ENCODE measurements around the gene THBS3.
A peak's percentile ranks its signal among the peaks of the same experiment; 100 is the strongest.
"Not testable (repeated sequence)": the region's sequence is repeated elsewhere in the genome, so short reads cannot be mapped to it uniquely, and the experiment has no call there.

The THBS3 gene

DNA sequence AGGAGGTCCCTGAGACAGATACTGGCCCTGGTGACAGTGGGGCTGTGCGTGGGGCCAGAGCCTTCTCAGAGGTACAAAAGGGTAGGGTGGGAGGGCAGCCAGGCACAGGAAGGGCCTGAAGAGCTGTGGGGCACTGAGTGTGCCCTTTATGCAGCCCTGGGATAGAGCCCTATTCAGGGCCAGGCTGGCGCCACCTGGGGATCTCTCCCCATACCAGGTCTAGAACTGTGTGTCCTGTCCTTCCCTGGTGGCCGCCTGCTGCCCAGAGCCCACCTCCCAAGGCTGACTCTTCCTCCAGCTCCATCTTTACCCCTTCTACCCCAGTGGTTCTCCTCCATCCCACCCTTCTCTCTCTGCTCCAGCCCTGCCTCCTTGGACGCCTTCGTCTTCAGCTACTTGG lies 25.8 kb upstream of the THBS3 start:
- not testable (repeated sequence) for DNase-seq

DNA sequence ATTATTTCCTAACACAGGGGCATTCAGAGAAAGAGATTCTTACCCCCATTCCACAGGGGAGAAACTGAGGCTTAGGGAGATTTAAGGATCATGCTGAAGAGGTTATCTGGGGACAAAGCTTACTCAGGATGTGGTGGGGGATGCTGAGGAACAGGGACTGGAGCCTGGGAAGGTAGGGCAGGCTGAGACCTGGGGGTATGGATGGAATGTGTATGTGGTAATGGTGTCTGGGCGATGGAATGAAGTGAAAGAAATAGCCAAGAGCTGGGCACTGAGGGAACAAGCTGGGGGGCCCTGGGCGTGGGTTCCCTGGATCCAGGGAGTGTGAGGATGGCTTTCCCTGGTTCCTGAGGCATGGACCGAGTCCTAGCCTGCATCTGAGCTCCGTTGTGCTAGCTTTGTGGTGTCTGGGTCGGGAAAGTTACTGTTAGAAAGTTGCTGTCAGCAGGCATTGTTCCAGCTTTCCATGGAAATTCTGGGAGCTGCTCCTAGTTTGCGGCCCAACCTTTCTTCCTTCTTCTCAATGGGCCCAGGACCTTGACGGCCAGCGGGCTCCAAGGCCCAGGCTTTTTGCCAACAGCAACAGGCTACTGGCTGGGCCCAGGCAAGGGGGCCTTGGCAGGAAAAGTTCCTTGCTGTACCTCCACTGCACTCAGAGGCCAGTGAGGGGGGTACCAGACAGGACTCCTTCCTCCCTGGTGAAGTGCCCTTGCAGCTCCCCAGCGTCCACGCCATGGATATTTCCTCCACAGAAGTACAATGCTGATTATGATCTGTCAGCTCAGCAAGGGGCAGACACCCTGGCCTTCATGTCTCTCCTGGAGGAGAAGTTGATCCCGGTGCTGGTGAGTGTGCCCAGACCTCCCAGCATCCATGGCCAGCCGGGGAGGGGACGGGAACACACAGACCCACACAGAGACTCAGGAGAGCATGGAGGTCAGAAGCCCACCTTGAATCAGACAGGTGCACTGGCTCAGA lies 24.6 kb upstream of the THBS3 start:
- not testable (repeated sequence) for DNase-seq

DNA sequence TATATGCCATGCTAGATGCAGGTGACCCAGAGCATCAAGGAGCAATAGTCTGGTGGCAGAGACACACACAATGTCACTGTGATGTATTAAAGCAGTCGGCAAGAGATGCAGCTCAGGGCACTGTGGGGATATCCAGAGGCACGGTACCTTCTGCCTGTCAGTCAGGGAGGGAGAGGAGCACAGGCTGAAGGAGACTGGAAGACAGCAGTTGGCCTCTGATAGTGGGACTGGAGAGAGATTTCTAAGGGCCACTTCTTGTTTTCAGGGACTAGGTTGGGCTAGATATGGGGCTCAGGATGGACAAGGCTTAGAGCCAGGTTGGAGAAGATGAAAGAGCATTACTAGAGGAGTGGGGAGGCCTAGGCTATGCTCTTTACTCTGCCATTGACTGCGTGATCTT lies 23.6 kb upstream of the THBS3 start:
- not testable (repeated sequence) for DNase-seq

DNA sequence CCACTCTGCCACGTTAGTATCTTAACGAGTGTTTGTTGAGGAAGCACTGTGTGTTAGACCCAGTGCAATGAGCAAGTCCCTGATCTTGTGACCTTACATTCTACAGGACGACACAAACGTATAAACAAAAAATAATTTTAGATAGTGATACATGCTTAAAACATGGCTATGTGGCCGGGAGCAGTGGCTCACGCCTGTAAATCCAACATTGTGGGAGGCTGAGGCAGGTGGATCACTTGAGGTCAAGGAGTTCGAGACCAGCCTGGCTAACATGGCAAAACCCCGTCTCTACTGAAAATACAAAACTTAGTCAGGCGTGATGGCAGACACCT lies 20.4 kb upstream of the THBS3 start:
- DNase-seq = no peak

DNA sequence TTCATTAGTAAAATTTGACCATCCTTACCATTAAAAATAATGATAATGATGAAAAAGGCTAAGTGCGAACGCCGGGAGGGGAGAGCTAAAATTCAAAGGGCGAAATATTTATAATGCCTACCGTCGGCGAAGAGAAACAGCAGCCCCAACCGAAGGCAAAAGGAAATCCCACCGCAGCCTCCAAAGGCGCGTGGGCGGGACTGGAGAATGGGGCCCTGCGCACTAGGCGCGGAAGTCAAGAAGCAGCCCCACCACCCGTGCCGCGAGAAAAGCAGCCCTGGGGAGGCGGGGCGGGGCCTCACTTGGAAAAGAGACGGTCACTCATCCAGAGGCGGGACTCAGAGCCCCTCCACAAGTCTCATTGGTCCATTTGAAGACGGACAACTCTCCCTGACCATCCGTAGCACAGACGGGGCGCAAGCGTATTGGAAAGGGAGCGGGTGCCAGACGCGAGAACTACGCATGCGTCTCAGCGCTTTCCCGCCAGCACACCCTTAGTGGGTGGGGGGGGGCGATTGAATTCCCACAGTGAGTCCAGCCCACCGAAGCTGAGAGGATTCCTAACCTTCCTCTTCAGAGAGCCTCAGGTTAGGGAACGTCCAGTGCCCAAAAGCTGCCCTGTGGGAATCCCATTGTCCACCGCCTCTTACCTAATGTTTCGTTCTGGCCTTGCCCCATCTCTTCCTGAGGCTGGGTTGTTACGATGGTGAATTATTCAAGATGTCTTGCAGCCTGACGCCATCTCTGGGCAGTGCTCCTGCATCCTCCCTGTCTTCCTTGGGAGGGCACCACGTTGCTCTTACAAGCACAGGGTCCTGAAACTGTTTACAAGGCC lies 19.8 kb upstream of the THBS3 start:
- peak; percentile 98 for DNase-seq

DNA sequence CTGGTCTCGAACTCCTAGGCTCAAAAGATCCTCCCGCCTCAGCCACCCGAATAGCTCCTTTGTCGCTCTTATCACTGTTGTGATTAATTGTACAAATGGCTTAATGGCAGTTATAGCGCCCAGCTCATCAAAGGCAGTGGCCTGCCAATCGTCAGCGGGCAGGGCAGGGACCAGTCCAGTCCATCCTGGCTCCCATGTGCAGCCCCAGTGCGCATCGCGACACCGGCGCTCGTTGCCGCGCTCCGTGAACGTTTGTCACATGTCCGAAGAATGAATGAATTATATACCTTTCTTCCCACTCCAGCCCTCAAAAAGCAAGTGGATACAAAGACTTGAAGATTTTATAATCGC lies 19.2 kb upstream of the THBS3 start:
- peak; percentile 72 for DNase-seq

DNA sequence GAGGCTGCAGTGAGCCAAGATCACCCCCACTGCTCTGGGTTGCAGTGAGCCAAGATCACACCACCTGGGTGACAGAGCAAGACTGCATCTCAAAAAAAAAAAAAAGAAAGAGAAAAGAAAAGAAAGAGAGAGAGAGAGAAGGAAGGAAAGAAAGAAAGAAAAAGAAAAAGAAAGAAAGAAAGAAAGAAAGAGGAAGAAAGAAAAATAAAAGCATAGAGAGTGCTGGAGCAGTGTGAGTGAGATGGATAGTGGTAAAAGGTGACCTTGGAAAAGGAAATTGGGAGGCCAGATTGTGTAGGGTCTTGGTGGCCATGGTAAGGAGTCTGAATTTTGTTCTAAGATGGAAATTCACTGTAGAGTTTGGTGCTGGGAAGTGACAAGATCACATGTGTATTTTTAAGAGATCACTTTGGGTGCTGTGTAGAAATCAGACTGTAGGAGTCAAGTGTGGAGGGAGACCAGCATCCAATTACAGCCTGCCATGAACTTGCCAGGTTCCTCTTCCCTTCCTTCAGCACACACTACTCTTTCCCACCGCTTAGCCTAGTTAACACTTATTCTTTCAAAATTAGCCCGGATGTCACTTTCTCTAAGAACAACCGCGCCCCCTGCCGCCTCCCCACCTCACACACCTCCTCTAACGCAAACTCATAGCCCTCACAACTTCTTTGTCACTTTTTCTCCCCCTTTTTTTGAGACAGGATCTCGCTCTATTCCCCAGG lies 18.7 kb upstream of the THBS3 start:
- peak; percentile 88 for DNase-seq

DNA sequence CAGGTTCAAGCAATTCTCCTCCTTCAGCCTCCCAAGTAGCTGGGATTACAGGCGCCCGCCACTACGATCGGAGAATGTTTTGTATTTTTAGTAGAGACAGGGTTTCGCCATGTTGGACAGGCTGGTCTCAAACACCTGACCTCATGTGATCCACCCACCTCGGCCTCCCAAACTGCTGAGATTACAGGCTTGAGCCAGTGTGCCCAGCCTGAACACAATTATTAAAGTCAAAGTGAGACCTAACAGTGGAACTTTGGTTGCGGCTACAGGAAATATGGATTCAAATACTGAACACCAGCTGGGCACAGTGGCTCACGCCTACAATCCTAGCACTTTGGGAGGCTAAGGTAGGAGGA lies 17.7 kb upstream of the THBS3 start:
- DNase-seq = not testable (repeated sequence)

DNA sequence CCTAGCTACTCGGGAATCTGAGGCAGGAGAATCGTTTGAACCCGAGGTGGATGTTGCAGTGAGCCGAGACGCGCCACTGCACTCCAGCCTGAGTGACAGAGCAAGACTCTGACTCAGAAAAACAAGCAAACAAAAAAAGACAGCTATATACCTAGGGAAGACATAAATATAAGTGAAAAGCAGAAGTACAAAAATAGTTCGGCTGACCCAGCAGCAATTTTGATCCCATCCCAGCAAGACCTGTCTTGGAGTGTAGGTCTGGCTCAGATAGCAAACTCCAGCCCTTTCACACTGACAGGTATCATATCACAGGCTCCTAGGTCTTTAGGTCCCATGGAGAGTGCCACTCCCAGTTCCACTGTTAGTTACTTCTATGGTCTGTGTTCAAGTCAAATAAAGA lies 15.3 kb upstream of the THBS3 start:
- DNase-seq = no peak

DNA sequence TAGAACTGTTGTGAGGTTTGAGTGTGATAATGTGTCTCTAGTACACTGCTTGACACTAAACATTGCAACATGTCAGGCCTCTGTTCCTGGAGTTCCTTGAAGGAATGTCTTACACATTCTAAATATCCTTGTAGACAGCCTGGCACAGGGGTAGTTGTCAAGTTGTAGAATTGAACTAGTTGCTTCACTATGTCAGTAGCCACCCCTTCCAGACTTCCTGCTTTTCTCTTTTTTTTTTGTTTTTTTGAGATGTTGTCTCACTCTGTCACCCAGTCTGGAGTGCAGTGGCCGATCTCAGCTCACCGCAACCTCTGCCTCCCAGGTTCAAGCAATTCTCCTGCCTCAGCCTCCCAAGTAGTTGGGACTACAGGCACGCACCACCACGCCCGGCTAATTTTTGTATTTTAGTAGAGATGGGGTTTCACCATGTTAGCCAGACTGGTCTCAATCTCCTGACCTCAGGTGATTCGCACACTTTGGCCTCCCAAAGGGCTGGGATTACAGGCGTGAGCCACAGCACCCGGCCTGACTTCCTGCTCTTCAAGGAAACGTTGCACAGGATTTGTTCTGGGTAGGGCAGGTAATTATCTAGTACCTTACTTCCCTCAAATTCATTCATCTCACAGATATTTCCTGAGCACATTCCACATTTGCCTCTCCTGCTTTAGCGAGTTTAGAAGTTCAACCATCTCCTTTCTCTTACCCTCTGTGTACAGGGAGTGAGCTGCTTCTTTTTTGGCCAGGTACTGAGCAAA lies 12.7 kb upstream of the THBS3 start:
- DNase-seq = not testable (repeated sequence)

DNA sequence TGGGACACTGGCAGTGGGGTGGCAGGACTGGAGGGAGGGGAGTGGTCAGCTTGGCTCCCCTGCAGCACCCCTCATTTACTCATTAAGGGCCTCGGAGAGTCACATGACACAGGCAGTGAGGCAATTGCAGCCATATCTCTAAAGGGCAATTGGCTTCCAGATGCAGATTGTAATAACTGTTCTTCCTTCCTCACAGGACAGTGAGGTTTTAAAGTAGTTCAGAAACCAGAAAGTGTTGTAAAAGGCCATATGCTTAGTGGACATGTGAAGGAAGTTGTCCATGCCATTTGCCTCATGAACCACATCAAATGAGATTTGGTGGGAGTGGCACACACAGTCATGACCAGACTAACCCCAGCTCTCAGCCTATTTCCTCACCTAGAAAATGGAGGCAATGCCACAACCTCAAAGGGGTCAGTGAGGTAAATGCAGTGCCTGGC lies 11.9 kb upstream of the THBS3 start:
- peak; percentile 9 for DNase-seq

DNA sequence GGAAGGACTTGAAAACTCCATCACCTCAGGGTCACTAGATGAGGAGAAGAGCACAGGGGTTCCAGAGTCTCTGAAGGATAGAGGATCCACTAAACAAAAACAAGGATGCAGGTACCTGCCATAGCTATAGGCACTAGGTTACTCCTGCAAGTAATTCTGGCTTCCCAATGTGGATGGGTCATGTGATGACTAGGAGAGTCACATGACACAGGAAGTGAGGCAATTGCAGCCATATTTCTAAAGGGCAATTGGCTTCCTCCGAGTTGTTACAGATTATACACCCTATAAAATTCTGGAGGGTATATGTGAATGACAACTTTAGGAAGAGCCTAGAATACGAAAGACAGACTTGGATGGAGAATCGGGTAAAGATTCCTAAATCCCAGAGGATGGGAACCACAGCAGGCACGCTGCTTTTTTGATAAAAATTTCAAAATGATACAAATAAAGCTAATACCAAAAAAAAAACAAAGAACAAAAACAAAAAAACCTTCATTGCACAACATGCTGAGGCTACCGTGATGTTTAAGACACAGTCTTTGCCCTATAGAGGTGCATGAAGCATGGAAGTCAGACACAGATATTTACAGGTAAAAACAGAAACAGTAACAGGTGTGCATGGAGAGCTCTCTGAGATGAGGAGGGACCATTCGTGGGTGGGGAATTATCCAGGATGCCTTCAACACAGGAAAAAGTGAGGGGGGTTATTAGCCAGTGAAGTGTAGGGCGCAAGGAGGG lies 11.3 kb upstream of the THBS3 start:
- DNase-seq = no peak

DNA sequence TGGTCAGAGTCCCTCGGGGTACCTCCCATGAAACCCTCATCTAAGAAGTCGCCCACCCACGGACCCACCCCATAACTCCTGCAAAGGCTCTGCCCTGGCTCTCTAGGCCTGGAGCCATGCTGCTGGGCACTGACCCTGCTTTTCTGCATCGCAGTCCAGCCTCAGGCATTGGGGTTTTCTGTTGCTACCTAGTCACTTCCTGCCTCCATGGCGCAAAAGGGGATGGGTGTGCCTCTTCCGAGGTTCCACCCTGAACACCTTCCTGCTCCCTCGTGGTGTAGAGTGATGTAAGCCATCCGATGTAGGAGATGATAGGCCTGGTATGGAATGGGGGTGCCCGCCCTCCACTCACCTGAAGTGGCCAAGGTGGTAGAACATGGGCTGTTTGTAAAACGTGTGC lies 7.0 kb upstream of the THBS3 start:
- DNase-seq = not testable (repeated sequence)

DNA sequence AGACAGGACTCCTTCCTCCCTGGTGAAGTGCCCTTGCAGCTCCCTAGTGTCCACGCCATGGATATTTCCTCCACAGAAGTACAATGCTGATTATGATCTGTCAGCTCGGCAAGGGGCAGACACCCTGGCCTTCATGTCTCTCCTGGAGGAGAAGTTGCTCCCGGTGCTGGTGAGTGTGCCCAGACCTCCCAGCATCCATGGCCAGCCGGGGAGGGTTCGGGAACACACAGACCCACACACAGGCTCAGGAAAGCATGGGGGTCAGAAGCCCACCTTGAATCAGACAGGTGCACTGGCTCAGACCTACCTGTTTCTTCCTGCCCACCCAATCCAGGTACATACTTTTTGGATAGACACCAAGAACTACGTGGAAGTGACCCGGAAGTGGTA lies 4.3 kb upstream of the THBS3 start:
- DNase-seq = not testable (repeated sequence)

DNA sequence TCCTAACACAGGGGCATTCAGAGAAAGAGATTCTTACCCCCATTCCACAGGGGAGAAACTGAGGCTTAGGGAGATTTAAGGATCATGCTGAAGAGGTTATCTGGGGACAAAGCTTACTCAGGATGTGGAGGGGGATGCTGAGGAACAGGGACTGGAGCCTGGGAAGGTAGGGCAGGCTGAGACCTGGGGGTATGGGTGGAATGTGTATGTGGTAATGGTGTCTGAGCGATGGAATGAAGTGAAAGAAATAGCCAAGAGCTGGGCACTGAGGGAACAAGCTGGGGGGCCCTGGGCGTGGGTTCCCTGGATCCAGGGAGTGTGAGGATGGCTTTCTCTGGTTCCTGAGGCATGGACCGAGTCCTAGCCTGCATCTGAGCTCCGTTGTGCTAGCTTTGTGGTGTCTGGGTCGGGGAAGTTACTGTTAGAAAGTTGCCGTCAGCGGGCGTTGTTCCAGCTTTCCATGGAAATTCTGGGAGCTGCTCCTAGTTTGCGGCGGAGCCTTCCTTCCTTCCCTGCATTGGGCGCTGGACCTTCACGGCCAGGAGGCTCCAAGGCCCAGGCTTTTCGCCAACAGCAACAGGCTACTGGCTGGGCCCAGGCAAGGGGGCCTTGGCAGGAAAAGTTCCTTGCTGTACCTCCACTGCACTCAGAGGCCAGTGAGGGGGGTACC lies 3.8 kb upstream of the THBS3 start:
- not testable (repeated sequence) for DNase-seq

DNA sequence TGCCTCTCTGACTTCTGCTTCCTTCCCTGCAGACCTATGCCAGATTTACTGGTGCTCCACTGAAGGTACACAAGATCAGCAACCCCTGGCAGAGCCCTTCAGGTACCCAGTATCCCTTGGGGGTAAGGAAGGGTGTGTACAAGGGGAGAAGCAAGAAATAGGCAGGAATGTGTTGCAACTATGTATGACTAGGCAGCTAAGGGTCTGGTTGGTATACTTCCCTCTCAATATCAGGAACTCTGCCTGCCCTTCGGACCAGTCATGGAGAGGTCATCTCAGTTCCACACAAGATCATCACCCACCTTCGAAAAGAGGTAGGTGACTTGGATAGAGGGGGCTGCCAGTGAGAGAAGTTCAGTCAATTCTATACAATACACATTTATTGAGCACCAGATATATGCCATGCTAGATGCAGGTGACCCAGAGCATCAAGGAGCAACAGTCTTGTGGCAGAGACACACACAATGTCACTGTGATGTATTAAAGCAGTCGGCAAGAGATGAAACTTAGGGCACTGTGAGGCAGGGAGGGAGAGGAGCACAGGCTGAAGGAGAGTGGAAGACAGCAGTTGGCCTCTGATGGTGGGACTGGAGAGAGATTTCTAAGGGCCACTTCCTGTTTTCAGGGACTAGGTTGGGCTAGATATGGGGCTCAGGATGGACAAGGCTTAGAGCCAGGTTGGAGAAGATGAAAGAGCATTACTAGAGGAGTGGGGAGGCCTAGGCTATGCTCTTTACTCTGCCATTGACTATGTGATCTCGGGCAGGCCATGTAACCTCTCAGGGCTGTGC lies 2.8 kb upstream of the THBS3 start:
- no peak for DNase-seq

DNA sequence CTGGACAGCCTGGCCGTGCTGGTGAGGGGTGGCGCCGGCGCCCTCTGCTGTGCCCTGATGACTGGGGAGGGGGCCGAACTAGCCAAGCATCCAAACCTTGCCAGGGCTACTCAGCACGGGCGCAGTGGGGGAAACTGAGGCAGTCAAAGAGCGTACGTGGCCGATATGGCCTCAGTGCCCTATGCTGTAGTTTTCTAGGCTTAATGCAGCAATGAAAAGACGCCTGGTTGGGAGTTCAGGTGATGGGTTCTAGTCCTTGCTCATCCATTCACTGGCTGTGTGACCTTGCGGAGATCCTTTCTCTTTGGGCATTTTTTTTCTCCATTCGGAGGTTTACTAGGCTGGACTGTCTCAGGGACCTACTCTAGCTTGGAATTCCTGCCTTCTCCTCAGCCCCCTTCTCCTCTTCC lies 1.6 kb upstream of the THBS3 start:
- no peak for DNase-seq

DNA sequence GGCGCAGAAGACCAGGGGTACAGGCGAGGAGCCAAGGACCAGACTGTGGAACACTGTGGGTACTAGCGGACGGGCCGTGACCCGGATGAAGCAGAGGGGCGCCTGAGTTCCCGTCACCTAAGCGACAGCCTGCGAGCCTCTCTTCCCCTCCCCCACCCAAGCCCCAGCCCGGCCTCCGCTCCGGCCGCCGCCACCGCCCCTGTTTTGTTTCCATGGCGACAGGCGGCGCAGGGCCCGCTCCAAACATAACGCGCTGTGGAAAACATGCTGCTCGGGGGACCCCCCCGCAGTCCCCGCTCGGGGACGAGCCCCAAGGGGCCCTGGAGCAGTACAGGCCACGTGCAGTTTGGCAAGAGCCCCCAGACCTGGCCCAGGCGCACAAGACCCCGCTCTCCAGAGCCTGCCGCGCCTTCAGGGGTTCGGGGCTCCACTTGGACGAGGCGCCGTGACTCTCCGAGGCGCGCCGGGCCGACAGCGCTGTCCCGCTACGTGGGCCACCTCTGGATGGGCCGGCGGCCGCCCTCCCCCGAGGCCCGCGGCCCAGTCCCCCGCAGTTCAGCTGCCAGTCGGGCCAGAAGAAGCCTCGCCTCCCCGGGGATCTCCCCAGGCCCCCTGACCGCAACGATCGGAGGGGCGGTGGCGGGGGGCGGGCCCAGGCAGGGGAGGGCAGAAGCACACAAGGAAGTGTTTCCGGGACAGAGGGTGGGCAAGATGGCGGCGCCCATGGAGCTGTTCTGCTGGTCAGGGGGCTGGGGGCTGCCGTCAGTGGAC lies 1.0 kb upstream of the THBS3 start, which contains the start of gene MTX1:
Gene MTX1, plus strand, starts transcription at position 155 of the 771 bp plus-strand sequence. Its CDS starts 110 bp downstream, at position 265.
- DNase-seq = peak; percentile 70

All from DMS79 treated with DMSO at 0.1 percent for 48 hours (cell line).